GM23338 (cell line): ENCODE data around the gene CRAMP1. TPM values are rescaled to one million over a fixed set of nuclear protein-coding genes. Genes with fewer than 3 reads are reported as not detected.

Experiments
- ATAC-seq: fragments of 200-7000 bp; cut with Tn5 transposase; 3 replicates; pipeline ENCODE4 v1.9.1; 2020
- DNase-seq: peaks from one replicate; pipeline ENCODE4 v3.0.0-alpha.2; 2015; ENCODE audit warnings: low spot score
- H2AFZ ChIP-seq: fragments of 200-600 bp; sonication (generic); 2 replicates; pipeline ENCODE4 v1.8.0; 2016; ENCODE audit warnings: antibody characterized with exemption, mild to moderate bottlenecking, moderate library complexity
- H3F3A ChIP-seq: fragments of 200-600 bp; sonication (generic); replicated peaks from 2 replicates; pipeline ENCODE4 v1.8.0; 2017; ENCODE audit warnings: antibody characterized with exemption, mixed run types, low read depth
- H3K27ac ChIP-seq: fragments of 200-600 bp; sonication (generic); 2 replicates; pipeline ENCODE4 v1.6.1; 2016; ENCODE audit warnings: low read depth
- H3K27me3 ChIP-seq: fragments of 200-600 bp; sonication (generic); 2 replicates; pipeline ENCODE4 v1.8.0; 2016; ENCODE audit warnings: mild to moderate bottlenecking, mixed run types, moderate library complexity; ENCODE audit not compliant: insufficient read depth
- H3K36me3 ChIP-seq: fragments of 200-600 bp; sonication (generic); 2 replicates; pipeline ENCODE4 v1.8.0; 2016; ENCODE audit warnings: mild to moderate bottlenecking; ENCODE audit not compliant: insufficient read depth
- H3K4me1 ChIP-seq: fragments of 200-600 bp; sonication (generic); 2 replicates; pipeline ENCODE4 v1.8.0; 2016; ENCODE audit warnings: mild to moderate bottlenecking, moderate library complexity; ENCODE audit not compliant: insufficient read depth
- H3K4me2 ChIP-seq: fragments of 200-600 bp; sonication (generic); 2 replicates; pipeline ENCODE4 v1.7.1; 2017; ENCODE audit warnings: mixed run types
- H3K4me3 ChIP-seq: fragments of 200-600 bp; sonication (generic); 2 replicates; pipeline ENCODE4 v1.6.1; 2016; ENCODE audit warnings: mixed run types
- H3K79me2 ChIP-seq: fragments of 200-600 bp; sonication (generic); replicated peaks from 2 replicates; pipeline ENCODE4 v1.8.0; 2017; ENCODE audit warnings: mild to moderate bottlenecking; ENCODE audit not compliant: insufficient read depth
- H3K9me2 ChIP-seq: fragments of 200-600 bp; sonication (generic); 2 replicates; pipeline ENCODE4 v1.8.0; 2017; ENCODE audit not compliant: insufficient read depth
- H4K20me1 ChIP-seq: fragments of 200-600 bp; sonication (generic); replicated peaks from 2 replicates; pipeline ENCODE4 v1.8.0; 2017; ENCODE audit warnings: mild to moderate bottlenecking; ENCODE audit not compliant: insufficient read depth
- H3K27ac Mint-ChIP-seq: 2 replicates; pipeline ENCODE4 v1.8.0; 2020; ENCODE audit warnings: inconsistent platforms, mild to moderate bottlenecking, moderate library complexity, mixed read lengths
- H3K27me3 Mint-ChIP-seq: 3 replicates; pipeline ENCODE4 v1.8.0; 2022; ENCODE audit warnings: low read depth, mild to moderate bottlenecking, moderate library complexity, mixed read lengths, inconsistent platforms; ENCODE audit not compliant: insufficient read depth, poor library complexity
- H3K36me3 Mint-ChIP-seq: 3 replicates; pipeline ENCODE4 v1.8.0; 2021; ENCODE audit warnings: low read depth, mild to moderate bottlenecking, inconsistent platforms, moderate library complexity, mixed read lengths
- H3K4me1 Mint-ChIP-seq: 3 replicates; pipeline ENCODE4 v1.8.0; 2020; ENCODE audit warnings: mild to moderate bottlenecking, inconsistent platforms, mixed read lengths
- H3K4me3 Mint-ChIP-seq: 3 replicates; pipeline ENCODE4 v1.8.0; 2021; ENCODE audit warnings: moderate library complexity, mild to moderate bottlenecking, inconsistent platforms, mixed read lengths
- H3K9me3 Mint-ChIP-seq: 3 replicates; pipeline ENCODE4 v1.8.0; 2020; ENCODE audit warnings: moderate library complexity, mild to moderate bottlenecking, inconsistent platforms, mixed read lengths
- CREB1 ChIP-seq: fragments of 250-450 bp; sonication (Bioruptor Pico); IDR thresholded peaks from 2 replicates; pipeline ENCODE4 v1.5.0; 2020; ENCODE audit warnings: low read depth, mild to moderate bottlenecking, moderate library complexity
- EZH2 ChIP-seq: fragments of 200-600 bp; sonication (generic); IDR thresholded peaks from one replicate; pipeline ENCODE4 v1.8.0; 2017; ENCODE audit warnings: antibody characterized with exemption, mild to moderate bottlenecking, low read depth; ENCODE audit not compliant: unreplicated experiment
- JUNB ChIP-seq: IDR thresholded peaks from one replicate; pipeline ENCODE4 v1.6.1; 2016; ENCODE audit warnings: antibody characterized with exemption; ENCODE audit not compliant: unreplicated experiment
- STAT1 ChIP-seq: IDR thresholded peaks from one replicate; pipeline ENCODE4 v1.6.1; 2016; ENCODE audit warnings: antibody characterized with exemption; ENCODE audit not compliant: unreplicated experiment
- ZNF114 ChIP-seq: fragments of 250-450 bp; sonication (Bioruptor Pico); IDR thresholded peaks from 2 replicates; pipeline ENCODE4 v1.5.0; 2020; ENCODE audit warnings: mild to moderate bottlenecking, moderate library complexity
- ZNF331 ChIP-seq: fragments of 250-450 bp; sonication (Bioruptor Pico); IDR thresholded peaks from 2 replicates; pipeline ENCODE4 v1.5.0; 2020; ENCODE audit warnings: low read depth, mild to moderate bottlenecking, moderate library complexity
- polyA plus RNA-seq: library from polyadenylated mRNA; unstranded; fragments of >200 nt; fragmentation: Nextera tagmentation; extraction: Ambion mirVana; gene quantifications from 2 replicates; pipeline ENCODE4 v1.2.1, GENCODE V29; 2016
- total RNA-seq: library from RNA; depleted of rRNA; stranded (reverse); fragments of >200 nt; shearing (Covaris generic); gene quantifications from 2 replicates; pipeline ENCODE4 v1.2.3, GENCODE V29; 2014
- TF ChIP-seq, protein P1 (sequence below): fragments of 250-450 bp; sonication (Bioruptor Pico); IDR thresholded peaks from 2 replicates; pipeline ENCODE4 v1.5.0; 2020; ENCODE audit warnings: mild to moderate bottlenecking, moderate library complexity
- TF ChIP-seq, protein P2 (sequence below): IDR thresholded peaks from one replicate; pipeline ENCODE4 v1.6.1; 2018; ENCODE audit warnings: antibody characterized with exemption; ENCODE audit not compliant: unreplicated experiment
- TF ChIP-seq, protein P3 (sequence below): IDR thresholded peaks from 2 replicates; pipeline ENCODE4 v1.6.1; 2016; ENCODE audit warnings: antibody characterized with exemption
- TF ChIP-seq, protein P4 (sequence below), 2 experiments: fragments of 200-600 bp in 1 of 2; sonication (generic) in 1 of 2; conservative IDR thresholded peaks; 2 replicates each; pipeline versions ENCODE4 v1.5.1 to v1.6.1; 2016 to 2017; ENCODE audit warnings: antibody characterized with exemption in 2 of 2, low read depth in 2 of 2, mild to moderate bottlenecking in 2 of 2, moderate library complexity in 1 of 2

CRAMP1 gene
- total and polyA plus RNA-seq, 2 experiments from 2014 or later = 3.4 to 16.7 TPM

DNA sequence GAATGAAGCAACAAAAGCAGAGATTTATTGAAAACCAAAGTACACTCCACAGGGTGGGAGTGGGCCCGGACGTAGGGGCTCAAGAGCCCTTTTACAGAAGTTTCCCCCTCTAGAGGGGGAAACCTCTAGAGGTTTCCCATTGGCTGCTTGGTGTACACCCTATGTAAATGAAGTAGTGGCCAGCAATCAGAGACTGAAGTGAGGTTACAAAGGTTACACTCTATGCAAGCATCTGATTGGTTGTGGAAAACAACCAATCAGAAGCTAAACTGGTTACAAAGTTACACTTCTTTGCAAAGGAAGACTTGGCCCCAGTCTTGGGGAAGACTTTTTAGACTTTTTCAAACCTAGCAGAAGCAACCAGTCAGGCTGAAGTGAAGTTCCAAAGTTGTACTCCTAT, 27.1 kb downstream of the CRAMP1 start (continued):
- TF ChIP-seq, protein P1, sequence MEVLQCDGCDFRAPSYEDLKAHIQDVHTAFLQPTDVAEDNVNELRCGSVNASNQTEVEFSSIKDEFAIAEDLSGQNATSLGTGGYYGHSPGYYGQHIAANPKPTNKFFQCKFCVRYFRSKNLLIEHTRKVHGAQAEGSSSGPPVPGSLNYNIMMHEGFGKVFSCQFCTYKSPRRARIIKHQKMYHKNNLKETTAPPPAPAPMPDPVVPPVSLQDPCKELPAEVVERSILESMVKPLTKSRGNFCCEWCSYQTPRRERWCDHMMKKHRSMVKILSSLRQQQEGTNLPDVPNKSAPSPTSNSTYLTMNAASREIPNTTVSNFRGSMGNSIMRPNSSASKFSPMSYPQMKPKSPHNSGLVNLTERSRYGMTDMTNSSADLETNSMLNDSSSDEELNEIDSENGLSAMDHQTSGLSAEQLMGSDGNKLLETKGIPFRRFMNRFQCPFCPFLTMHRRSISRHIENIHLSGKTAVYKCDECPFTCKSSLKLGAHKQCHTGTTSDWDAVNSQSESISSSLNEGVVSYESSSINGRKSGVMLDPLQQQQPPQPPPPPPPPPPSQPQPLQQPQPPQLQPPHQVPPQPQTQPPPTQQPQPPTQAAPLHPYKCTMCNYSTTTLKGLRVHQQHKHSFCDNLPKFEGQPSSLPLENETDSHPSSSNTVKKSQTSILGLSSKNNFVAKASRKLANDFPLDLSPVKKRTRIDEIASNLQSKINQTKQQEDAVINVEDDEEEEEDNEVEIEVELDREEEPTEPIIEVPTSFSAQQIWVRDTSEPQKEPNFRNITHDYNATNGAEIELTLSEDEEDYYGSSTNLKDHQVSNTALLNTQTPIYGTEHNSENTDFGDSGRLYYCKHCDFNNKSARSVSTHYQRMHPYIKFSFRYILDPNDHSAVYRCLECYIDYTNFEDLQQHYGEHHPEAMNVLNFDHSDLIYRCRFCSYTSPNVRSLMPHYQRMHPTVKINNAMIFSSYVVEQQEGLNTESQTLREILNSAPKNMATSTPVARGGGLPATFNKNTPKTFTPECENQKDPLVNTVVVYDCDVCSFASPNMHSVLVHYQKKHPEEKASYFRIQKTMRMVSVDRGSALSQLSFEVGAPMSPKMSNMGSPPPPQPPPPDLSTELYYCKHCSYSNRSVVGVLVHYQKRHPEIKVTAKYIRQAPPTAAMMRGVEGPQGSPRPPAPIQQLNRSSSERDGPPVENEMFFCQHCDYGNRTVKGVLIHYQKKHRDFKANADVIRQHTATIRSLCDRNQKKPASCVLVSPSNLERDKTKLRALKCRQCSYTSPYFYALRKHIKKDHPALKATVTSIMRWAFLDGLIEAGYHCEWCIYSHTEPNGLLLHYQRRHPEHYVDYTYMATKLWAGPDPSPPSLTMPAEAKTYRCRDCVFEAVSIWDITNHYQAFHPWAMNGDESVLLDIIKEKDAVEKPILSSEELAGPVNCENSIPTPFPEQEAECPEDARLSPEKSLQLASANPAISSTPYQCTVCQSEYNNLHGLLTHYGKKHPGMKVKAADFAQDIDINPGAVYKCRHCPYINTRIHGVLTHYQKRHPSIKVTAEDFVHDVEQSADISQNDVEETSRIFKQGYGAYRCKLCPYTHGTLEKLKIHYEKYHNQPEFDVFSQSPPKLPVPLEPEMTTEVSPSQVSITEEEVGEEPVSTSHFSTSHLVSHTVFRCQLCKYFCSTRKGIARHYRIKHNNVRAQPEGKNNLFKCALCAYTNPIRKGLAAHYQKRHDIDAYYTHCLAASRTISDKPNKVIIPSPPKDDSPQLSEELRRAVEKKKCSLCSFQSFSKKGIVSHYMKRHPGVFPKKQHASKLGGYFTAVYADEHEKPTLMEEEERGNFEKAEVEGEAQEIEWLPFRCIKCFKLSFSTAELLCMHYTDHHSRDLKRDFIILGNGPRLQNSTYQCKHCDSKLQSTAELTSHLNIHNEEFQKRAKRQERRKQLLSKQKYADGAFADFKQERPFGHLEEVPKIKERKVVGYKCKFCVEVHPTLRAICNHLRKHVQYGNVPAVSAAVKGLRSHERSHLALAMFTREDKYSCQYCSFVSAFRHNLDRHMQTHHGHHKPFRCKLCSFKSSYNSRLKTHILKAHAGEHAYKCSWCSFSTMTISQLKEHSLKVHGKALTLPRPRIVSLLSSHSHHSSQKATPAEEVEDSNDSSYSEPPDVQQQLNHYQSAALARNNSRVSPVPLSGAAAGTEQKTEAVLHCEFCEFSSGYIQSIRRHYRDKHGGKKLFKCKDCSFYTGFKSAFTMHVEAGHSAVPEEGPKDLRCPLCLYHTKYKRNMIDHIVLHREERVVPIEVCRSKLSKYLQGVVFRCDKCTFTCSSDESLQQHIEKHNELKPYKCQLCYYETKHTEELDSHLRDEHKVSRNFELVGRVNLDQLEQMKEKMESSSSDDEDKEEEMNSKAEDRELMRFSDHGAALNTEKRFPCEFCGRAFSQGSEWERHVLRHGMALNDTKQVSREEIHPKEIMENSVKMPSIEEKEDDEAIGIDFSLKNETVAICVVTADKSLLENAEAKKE (CRISPR knock-in tag) = no peak
- TF ChIP-seq STAT1 = no peak
- TF ChIP-seq, protein P2, sequence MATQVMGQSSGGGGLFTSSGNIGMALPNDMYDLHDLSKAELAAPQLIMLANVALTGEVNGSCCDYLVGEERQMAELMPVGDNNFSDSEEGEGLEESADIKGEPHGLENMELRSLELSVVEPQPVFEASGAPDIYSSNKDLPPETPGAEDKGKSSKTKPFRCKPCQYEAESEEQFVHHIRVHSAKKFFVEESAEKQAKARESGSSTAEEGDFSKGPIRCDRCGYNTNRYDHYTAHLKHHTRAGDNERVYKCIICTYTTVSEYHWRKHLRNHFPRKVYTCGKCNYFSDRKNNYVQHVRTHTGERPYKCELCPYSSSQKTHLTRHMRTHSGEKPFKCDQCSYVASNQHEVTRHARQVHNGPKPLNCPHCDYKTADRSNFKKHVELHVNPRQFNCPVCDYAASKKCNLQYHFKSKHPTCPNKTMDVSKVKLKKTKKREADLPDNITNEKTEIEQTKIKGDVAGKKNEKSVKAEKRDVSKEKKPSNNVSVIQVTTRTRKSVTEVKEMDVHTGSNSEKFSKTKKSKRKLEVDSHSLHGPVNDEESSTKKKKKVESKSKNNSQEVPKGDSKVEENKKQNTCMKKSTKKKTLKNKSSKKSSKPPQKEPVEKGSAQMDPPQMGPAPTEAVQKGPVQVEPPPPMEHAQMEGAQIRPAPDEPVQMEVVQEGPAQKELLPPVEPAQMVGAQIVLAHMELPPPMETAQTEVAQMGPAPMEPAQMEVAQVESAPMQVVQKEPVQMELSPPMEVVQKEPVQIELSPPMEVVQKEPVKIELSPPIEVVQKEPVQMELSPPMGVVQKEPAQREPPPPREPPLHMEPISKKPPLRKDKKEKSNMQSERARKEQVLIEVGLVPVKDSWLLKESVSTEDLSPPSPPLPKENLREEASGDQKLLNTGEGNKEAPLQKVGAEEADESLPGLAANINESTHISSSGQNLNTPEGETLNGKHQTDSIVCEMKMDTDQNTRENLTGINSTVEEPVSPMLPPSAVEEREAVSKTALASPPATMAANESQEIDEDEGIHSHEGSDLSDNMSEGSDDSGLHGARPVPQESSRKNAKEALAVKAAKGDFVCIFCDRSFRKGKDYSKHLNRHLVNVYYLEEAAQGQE = no peak

DNA sequence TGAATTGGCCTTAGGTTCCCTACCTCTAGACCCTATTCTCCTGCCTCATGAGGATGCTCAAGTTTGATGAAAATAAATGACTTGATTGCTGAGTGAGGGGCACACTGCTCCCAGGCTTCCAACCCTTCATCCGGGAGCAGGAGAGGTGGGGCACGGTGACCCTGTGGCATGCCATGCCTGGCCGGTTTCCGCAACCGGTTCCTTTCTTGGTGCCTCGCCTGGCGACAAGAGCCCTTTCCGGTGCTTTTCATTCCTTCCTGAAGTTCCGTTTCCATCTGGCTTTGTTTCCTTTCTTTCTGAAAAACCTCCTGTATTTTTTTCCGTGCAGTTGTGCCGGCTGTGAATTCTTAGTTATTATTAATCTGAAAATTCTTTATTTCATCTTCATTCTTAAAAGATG, 27.7 kb downstream of the CRAMP1 start:
- no peaks in the 10 kb centered on the region for H3F3A ChIP-seq
- H3K79me2 ChIP-seq = peaks cover 8% of the 10 kb centered on the region
- peaks cover 14% of the 10 kb centered on the region; the same call in 1 of the 2 replicates for H4K20me1 ChIP-seq
- H3K36me3 ChIP-seq = peaks cover 8% of the 10 kb centered on the region
- H3K4me3 Mint-ChIP-seq = no peak overlapping the region; the same call in 2 of the 3 replicates
- H3K9me3 Mint-ChIP-seq = no peaks in the 10 kb centered on the region
- DNase-seq = no peak
- H3K27me3 Mint-ChIP-seq = peaks cover 5% of the 10 kb centered on the region
- ATAC-seq = no peak
- H3K9me2 ChIP-seq = no peaks in the 10 kb centered on the region
- no peaks in the 10 kb centered on the region for H3K4me1 ChIP-seq
- H3K4me1 Mint-ChIP-seq = no peaks in the 10 kb centered on the region; the same call in 2 of the 3 replicates
- H3K27ac Mint-ChIP-seq = peak overlapping the region; percentile 46; the same call in 1 of the 2 replicates
- H3K27me3 ChIP-seq = no peaks in the 10 kb centered on the region
- H3K4me2 ChIP-seq = no peak overlapping the region
- H3K27ac ChIP-seq = no peak overlapping the region
- no peak overlapping the region for H3K4me3 ChIP-seq
- peaks cover 64% of the 10 kb centered on the region for H3K36me3 Mint-ChIP-seq
- H2AFZ ChIP-seq = no peak overlapping the region
- TF ChIP-seq JUNB = no peak
- TF ChIP-seq, protein P3, sequence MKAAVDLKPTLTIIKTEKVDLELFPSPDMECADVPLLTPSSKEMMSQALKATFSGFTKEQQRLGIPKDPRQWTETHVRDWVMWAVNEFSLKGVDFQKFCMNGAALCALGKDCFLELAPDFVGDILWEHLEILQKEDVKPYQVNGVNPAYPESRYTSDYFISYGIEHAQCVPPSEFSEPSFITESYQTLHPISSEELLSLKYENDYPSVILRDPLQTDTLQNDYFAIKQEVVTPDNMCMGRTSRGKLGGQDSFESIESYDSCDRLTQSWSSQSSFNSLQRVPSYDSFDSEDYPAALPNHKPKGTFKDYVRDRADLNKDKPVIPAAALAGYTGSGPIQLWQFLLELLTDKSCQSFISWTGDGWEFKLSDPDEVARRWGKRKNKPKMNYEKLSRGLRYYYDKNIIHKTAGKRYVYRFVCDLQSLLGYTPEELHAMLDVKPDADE = no peak
- no peak for TF ChIP-seq CREB1
- no peak for TF ChIP-seq ZNF331 (CRISPR knock-in tag)
- no peak for TF ChIP-seq ZNF114 (CRISPR knock-in tag)
- TF ChIP-seq, protein P4, sequence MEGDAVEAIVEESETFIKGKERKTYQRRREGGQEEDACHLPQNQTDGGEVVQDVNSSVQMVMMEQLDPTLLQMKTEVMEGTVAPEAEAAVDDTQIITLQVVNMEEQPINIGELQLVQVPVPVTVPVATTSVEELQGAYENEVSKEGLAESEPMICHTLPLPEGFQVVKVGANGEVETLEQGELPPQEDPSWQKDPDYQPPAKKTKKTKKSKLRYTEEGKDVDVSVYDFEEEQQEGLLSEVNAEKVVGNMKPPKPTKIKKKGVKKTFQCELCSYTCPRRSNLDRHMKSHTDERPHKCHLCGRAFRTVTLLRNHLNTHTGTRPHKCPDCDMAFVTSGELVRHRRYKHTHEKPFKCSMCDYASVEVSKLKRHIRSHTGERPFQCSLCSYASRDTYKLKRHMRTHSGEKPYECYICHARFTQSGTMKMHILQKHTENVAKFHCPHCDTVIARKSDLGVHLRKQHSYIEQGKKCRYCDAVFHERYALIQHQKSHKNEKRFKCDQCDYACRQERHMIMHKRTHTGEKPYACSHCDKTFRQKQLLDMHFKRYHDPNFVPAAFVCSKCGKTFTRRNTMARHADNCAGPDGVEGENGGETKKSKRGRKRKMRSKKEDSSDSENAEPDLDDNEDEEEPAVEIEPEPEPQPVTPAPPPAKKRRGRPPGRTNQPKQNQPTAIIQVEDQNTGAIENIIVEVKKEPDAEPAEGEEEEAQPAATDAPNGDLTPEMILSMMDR (conservative IDR thresholded peaks at IDR 0.05; ENCODE audit: low read depth in 2 of 2) = no peak
- TF ChIP-seq EZH2 = no peak
